GM19043 (cell line): ENCODE results near the gene ATP8A2.

Experiments used
- ATAC-seq: cut with Tn5 transposase; IDR thresholded peaks from one replicate; pipeline ENCODE4 v1.9.1; 2021; ENCODE audit warnings: low read depth; ENCODE audit not compliant: unreplicated experiment

The ATP8A2 gene

DNA sequence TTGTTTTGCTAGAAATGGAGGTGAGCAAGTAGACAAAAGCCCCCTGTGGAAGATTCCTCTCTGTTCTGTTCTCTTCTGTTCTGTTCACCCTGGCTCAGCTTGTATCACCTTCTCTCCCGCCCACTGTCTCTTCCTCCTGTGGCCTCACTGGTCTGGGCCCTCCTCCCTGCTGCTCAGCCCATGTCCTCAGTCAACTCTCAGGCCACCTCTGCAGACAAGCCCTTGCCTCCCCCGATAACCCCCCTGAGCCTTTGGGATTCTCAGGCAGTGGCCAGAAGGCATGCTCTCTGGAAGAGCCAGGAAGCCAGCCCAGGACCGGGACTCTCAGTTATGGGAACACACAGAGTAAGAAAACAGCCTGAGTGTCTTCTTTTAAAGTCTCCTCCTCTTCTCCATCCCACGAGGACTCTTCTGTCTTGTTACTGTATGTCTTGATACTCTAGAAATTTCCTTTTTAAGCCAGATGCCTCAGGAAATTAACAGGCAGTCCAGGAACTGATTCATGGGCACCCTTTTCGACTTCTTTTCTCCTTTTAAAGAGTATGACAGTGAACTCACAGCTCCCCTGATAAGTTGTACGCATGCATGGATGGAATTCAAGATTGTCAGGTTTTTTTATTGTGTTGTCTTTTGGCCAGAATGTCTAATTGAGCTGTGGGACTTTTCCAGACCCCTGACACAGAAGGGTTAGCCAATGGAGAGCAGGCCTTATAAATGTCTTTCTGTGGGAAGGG lies 646.3 kb downstream of the ATP8A2 start:
- no peak for ATAC-seq

DNA sequence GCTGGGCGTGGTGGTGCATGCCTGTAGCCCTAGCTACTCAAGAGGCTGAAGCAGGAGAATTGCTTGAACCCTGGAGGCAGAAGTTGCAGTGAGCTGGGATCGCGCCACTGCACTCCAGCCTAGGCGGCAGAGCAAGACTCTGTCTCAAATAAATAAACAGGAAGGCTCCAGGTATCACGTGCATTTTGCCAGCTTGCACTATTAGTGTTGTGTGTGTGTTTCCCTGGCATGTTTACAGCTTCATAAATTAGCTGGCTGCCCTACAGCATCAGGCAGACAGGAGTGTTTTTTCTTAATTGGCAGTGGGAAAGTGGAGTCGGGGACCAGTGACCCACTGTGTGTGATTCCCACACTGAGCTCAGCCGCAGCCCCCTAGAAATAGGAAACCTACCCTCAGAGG lies 647.5 kb downstream of the ATP8A2 start:
- no peak for ATAC-seq

DNA sequence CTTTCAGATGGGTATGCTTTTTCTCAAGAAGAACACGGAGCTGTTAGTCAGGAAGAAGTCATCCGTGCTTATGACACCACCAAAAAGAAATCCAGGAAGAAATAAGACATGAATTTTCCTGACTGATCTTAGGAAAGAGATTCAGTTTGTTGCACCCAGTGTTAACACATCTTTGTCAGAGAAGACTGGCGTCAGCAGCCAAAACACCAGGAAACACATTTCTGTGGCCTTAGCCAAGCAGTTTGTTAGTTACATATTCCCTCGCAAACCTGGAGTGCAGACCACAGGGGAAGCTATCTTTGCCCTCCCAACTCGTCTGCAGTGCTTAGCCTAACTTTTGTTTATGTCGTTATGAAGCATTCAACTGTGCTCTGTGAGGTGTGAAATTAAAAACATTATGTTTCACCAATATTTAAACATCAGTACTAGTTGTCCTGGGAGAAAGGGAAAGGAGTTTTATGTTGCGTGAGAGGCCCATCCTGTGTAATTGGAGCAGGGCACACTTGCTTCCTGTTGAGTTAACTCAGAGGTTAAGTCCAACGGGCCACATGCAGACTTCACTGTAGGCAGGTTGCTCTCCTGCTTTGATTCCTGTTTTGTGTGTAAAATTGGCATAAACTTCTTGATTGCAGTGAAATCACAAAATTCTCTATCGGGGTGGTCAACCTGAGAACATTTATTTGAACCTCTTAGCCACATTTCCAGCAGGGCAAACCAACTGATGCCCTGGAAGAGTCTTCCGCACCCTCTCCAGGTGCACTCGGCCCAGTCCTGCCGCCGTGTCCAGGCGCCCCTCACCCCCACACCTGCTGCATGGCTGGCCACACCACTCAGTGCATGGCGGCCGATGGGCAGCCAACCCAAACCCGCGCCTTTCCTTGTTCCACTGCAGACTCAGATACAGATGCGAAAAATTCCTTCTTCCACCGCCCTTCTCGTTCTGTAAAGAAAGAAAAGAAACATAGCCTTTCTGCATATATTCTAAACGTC lies 648.4 kb downstream of the ATP8A2 start:
- no peak for ATAC-seq

DNA sequence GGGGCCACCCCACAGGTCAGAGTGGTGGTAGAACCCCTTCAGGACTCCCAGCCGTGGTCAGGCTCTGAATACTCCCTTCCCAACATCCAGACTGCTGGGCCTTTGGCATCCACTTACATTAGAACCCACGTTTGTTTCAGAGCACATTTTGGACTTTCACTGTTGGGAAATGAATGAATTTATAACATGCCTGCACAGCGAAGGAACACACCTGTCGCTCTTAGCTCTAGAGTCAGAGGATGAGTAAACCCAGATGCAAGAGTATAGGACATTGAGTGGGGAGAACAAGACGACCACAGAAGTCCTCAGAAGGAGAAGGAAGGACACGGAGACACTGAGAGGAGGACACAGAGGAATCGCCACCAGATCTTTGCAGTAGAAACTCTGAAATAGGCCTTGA lies 649.1 kb downstream of the ATP8A2 start:
- ATAC-seq = no peak

DNA sequence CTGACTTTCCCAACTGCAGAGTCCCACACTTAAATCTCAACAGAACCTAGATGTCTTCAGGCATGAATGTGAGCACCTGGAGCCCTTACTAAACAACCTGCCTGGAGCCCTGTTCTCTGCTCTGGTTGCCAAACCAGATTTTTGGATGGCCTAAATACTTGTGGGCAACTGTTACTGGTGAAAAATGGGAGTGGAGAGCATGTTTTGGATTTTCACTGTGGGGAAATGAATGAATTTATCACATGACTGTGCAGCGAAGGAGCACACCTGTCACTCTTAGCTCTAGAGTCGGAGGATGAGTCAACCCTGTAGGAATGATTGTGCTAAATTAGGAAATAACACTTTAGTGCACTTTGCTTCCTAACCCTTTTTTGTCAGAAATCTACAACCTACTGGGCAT lies 649.7 kb downstream of the ATP8A2 start:
- ATAC-seq = no peak

DNA sequence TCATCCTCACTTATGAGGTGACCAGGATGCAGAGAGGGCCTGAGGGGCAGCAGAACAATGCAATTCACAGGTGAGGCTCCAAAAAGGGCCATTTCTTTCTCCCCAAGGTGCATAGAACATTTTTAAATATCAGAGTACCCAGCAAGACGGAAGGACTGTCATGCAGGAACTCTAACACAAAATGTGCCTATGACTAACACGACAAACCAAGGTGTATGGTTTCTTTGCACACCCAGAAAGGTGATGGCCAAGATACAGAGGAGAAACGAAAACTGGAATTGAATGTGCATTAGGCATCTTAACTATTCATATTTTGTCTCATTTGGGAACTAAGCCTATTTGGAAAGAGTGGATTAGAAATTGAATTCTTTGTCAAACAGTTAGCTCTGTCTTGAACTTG lies 650.2 kb downstream of the ATP8A2 start:
- no peak for ATAC-seq

DNA sequence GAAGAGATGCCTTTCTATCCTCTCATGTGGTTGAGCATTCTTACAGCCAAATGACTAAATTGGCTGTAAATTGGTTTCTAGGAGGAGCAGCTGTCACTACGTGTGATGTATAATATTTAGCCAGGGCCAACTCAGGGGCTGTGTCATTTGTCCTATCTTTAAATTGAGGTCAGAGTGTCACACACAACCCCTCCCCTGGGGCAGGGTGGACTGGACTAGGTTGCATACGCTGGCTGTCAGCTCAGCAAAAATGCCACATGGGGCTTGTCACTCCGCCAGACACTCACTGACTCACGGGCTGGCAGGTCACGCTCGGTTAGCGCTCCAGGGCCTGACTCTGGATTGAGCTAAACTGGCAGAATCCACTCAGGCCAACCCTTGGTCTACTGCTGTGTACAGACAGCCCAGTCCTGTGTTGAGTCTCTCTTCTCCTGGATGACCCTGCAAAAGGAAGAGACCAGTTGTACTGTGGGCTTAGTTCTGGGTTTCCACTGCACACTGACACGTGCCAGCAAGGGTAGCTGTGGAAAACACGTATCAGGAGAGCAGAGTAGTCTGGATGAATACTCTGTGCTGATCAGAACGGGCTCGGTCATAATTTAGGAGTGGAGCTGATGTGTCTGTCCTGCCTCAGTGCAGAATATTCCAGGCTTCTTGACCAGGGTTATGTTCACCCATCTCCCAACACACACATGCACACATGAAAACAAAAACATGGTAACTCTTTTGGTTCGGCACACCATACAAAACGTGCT lies 650.9 kb downstream of the ATP8A2 start:
- no peak for ATAC-seq

DNA sequence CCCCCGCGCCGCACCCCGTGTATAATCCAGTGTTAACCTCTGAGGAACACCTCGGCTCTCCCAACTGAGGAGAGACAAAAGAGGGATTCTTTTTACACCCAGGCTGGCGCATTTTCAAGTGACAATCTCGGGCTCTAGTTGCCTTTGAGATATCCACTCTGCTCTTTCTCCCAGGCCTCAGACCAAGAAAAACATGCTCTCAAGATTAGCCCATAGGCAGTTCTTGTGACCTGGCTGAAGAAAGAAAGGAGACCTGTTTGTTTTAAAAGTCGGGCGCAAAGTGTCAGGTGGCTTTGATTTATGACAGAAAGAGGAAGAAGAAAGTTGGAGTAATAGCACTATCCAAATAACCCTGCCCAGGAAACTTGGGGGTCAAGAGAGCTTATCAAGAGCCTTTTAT lies 652.8 kb downstream of the ATP8A2 start:
- no peak for ATAC-seq

DNA sequence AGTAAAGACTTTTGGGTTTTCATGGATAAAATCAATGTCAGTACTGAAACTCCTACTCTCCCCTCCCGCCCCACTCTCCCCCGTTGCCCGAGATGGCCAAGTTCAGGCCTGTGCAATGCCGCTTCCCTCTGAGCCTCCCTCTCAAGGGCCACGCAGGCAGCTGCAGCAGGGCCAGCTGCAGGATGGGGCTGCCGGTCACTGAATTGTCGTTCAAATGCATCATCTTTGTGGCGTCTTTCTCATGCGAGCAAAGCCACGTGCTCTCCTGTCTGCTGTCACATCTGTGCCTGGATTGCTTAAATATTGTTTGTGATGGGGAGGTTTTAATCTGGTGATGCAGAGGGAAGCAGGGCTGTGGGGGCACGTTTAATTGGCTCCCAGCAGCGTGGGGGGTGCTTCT lies 653.4 kb downstream of the ATP8A2 start:
- no peak for ATAC-seq

DNA sequence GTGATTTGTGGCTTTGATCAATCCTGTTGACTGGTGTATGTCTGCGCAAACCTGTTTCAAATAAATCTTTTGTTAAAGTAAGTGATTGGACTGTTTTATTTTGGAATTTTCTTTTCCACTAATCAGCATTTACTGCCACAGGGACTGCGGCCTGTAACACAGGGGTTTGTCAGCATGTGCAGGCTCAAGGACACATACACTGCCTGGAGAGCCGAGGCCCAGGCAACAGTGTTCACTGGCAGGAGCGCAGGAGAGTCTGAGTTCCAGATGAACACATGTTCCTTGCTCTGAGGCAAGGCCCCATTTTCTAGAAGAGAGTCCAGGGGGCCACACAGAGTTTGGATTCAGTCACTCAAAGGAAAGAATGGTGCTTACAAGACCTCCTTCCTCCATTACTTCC lies 654.0 kb downstream of the ATP8A2 start:
- no peak for ATAC-seq

DNA sequence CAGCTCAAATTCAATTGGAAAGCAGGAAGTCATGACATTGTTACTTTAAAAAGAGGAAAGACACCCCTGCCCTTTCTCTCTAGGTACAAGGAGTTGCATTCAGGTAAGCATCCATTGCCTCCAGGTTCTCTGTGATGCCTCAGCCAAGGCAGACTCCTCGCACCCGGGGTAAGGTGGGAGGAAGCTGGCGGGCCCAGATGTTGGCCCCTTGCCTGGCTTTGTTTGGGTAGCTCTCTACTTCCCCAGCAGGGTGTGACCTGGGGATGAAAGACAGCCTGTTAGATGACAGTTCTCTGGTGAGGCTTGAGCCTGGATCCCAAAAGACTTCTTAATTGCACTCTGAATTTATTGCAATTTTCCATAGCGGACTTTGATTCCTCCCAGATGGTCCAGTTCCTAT lies 654.4 kb downstream of the ATP8A2 start:
- ATAC-seq = no peak

DNA sequence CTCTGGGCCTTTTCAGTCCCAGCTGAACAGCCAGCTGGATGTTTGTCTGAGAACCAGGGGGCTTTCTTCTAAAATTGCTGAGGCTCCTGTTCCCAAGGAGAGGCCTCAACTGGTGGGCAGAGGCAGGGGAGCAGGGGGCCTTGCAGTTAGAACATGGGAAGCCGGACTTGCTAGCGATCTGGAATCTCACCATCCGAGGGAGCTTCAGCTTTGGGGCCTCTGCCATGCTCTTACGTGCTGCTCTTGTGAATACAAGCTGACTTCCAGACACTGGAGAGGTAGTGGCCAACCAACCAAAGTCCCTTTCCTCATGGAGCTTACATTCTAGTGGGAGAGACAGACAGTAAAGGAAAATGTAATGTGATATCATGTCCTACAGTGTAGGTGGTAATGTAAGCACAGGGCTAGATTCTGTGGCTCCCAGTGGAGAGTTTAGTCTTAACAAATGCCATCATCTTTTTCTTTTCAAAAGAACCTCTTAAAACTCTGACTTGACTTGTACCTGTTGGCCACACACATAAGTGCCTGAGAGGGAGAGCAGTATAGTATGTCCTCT lies 657.9 kb downstream of the ATP8A2 start:
- ATAC-seq = no peak

DNA sequence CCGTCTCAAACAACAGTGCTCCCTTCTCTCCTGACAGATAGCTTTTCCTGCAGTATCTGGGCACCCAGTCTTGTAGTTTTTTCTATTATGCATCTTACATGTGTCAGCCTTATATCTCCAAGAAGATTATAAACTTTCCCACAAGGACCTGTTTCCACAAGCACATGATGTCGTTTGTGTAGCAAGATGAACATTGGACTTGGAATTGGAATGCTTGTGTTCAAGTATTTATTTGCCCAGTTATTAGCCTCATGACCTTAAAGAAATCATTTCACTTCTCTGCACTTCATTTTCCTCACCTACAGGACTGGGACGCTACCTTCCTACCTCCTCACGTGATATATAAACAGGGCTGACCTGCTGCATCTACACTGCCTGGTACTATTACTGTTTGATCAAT lies 658.6 kb downstream of the ATP8A2 start:
- no peak for ATAC-seq

DNA sequence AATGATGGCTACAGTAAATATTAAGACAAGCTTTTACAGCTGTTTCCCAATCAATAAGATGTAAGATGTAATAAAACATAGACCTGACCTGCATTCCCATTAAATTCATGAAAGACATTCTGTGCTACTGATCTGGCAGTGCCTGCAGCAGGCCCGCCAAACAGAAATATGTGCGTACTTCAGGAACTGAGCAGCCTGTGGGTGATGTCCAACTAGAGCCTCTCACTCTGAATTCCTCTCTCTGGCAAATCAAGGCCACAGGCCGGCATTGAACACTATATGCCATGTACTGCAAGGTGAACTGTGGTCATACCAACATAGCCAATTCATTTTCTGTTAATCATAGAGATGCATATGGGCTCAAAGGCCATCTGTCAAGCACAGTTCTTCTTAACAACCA lies 662.2 kb downstream of the ATP8A2 start:
- no peak for ATAC-seq

DNA sequence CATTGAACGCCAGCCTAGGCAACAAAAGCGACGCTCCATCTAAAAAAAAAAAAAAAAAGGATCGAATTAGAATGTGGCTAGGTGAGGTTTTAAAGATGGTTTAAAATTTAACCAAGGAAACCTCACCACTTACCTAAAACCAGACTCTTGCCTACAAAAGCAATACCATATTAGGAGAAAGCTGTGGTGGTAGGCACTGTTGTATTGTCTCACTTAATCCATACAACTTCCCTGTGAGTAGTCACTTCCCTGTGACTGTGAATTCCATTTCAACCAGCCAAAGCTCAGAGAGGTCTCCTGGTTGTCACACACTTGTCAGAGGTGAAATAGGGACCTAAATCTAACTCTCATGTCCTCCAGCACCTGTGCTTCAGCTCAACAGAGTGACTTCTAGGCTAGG lies 664.6 kb downstream of the ATP8A2 start:
- no peak for ATAC-seq

DNA sequence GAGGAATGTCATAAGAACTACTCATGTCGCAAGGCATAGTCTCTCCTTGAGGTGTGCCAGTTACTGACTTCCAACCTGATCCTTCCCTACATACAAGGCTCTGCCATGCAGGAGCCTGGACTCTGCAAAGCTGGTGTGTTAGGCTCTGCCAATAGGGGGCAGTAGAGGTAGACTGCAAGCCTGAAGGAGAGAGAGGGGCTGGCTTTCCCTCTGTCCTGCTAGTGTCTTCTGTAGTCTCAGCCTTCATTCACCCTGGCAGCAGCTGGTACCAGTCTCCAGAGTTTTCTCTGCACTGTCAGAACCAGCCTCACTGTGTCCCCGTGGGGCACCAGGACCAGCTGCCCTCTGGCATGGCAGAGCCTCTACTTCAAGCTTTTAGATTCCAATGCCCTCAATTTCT lies 665.5 kb downstream of the ATP8A2 start:
- no peak for ATAC-seq

DNA sequence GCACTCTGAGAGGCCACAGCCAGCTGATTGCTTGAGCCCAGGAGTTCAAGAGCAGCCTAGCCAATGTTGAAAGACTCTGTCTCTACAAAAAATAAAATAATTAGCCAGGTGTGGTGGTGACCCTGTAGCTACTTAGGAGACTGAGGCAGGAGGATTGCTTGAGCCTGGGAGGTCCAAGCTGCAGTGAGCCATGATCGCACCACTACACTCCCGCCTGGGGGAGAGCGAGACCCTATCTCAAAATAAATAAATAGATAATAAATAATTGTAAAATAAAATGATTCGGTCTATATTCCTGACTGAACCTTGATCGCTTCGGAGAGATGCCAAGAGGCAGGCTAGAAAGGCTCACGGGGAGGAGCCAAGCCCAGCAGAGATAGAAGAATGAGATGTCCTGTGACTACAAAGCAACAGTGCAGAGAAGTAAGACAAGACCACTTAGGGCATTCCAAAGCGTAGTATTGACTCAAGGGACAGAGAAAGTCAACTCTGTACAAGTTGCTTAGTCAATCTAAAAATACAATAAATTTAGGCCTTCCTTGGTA lies 667.2 kb downstream of the ATP8A2 start:
- ATAC-seq = no peak

DNA sequence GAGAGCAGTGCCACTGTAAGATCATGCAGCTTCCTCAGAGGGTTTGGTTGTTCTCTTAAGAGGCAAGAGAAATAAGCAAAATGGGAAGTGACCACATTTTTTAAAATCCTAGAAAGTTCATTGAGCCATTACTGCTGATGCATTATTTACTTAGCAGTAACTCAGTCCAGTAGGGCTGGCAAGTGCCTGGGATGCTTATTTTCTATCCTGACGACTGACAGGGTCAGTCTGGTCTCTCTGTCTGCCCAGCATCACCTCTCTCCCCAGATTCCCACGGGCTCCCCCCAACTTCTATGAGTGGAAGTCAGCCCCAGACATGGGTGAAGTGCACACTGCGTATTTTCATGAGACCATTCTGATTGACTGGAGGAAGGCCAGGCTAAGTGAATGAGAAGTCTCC lies 669.7 kb downstream of the ATP8A2 start:
- no peak for ATAC-seq

DNA sequence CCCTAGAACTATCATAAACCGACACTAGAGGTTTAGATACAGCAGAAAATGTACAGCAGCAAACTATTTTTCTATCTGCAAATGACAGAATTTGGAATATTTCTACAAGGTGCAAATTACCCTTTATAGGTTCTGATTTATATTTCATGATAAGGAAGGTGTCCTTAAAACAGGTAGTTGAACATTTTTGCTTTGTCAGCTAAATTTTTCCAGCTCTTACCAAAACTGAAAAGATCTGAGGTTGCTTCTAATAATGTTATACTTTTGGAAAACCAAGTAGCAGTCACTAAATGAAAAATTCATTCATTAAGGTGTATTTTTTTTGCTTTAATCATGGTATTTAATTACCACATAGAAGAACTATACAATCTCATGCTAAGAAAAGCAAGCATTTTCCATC lies 671.0 kb downstream of the ATP8A2 start:
- no peak for ATAC-seq

DNA sequence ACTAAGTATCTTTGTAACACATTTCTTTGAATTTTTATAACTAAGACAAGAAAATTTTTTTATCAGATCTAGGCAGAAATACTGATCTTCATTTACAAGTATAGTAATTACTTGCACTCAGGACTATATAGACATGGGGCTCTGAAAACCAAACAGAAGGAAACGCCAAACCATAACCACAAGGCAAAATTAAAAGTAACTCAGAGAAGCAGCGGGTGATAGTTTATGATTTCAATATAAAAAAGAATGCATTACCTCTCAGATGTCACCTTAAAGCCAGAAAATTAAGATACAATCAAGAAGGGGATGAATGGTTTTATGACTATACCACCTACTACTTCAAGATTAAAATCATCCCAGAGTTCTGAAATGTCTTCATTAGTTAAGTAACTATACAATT lies 673.4 kb downstream of the ATP8A2 start:
- ATAC-seq = no peak

DNA sequence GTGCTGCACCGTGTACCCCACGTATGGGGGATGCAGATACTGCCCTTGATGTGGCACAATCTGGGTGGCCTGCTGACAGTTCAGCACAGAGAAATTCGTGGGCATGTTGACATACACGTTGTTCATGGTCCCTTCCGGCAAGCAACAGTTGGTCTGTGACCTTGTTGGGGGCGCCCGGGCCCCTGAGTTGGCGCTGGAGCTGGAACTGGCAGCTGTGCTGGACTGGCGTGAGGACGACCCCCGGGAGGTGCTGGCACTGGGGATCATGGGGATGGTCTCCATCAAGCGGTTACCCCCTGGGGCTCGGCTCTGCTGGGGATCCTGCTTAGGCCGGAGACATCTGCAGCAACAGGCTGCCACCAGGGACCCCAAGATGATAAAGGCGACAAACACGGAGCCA lies 674.9 kb downstream of the ATP8A2 start:
- ATAC-seq = no peak
